GM18870 (cell line): ENCODE measurements around the gene HOXD12.

Experiments
- ATAC-seq: cut with Tn5 transposase; IDR thresholded peaks from one replicate; pipeline ENCODE4 v1.9.1; 2021; ENCODE audit warnings: moderate library complexity; ENCODE audit not compliant: unreplicated experiment

HOXD12 gene

DNA sequence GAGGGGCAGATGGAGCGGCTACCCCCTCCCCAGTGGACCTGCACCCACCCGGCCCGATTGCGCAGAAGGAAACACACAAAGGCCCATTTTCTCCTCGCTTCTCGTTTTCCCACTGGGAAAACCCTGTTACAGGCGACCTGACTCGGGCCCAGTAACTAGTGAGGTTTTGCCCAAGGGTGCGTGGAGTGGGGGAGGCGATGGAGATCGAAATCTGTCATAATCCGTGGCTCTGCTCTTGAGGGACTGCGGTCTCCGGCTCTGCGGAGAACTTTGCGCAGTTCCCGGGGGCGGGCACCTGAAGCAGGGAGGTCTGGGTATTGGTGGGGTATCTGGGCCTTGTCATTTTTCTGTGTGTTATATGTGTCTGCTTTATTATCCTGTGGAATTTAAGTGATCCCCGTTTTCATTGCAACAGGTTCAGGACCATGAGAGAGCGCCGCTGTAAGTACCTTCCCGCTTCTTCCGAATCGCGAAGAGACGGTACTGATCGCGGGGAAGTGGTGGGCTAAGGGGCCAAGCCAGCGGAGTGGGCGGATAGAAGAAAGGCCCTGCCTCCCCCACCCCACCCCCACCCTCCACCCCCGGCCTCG is 47.7 kb downstream of the HOXD12 start:
- no peak for ATAC-seq

GRCh38 chr2:176147800-176148496 is 48.4 kb downstream of the HOXD12 start:
- no peak for ATAC-seq

DNA sequence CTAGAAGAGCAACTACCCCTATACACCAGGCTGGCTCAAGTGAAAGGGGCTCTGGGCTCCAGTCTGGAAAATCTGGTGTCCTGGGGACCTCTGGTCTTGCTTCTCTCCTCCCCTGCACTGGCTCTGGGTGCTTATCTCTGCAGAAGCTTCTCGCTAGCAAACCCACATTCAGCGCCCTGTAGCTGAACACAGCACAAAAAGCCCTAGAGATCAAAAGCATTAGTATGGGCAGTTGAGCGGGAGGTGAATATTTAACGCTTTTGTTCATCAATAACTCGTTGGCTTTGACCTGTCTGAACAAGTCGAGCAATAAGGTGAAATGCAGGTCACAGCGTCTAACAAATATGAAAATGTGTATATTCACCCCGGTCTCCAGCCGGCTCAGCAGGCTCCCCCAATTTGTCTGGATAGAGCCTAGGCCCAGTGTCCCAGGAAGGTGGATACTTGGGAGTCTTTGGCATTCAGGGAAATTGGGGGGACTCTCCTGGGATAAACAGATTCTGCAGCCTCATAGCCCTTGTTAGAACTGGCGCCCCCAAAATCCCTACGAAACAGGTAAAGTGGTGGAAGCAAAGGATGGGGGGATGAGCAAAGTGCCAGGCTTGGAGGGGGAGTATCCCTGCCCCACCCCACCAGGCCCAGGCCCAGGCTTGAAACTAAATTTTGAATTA is 49.3 kb downstream of the HOXD12 start:
- no peak for ATAC-seq

DNA sequence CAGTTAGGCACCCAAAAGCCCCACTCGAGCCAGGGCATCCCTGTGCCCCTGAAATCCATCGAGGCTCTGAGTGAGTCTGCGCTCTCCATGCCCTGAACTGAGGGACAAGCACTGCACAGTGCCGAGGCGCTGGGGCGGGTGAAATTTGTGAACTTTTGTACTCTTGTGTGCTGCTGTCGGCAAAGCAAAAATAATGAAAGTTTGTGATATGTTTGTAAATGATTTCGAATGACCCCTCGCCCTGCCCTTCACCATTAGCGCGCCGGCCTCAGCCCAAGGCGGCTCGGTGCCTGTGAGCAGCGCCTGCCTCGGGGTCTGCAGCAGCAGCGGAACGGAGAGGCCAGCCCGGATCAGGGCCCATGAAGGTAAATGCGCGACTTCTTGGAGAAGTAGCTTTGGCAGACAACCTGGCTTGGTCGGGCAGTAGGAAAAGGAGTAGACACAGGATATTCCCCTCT is 49.9 kb downstream of the HOXD12 start:
- ATAC-seq: no peak

GRCh38 chr2:176149939-176150583 is 50.5 kb downstream of the HOXD12 start:
- no peak for ATAC-seq

DNA sequence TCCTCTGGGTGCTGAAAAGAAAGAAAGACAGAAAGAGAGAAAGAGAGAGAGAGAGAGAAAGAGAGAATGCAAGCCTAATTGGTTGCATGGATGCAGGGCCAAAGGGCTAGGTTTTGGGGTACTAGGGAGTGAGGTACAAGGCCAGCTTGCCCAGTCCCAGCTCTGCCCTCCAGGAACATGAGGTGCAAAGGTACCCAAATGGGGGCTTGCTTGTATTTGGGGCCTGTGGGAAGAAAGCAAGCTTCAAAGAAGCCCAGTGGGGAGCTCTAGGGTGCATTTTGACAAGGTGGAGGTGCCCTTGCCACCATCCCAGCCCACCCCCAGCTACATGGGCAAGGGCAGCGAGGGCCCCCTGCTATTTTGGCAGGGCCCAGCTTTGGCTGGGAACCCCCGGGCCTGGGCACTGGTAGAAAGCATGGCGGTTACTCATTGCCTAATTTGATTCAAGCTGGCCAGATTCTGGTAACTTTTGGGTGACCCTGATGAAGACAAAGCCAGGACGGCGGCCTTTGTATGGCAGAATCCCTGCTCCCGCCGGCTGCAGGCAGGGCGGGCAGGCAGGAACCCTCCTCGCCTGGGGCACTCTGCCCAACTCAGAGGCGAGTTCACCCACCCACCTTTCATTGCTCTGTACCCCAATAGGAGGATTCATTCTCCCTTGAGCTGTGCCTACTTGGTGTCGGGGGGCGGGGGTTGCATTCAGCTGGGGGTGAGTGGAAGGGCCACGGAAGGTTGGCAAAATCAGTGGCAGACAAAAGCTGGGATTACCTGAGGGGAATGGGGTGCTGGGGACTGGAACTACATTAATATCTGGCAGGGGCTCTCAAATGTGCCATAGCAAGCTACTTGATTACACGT is 51.2 kb downstream of the HOXD12 start:
- no peak for ATAC-seq

DNA sequence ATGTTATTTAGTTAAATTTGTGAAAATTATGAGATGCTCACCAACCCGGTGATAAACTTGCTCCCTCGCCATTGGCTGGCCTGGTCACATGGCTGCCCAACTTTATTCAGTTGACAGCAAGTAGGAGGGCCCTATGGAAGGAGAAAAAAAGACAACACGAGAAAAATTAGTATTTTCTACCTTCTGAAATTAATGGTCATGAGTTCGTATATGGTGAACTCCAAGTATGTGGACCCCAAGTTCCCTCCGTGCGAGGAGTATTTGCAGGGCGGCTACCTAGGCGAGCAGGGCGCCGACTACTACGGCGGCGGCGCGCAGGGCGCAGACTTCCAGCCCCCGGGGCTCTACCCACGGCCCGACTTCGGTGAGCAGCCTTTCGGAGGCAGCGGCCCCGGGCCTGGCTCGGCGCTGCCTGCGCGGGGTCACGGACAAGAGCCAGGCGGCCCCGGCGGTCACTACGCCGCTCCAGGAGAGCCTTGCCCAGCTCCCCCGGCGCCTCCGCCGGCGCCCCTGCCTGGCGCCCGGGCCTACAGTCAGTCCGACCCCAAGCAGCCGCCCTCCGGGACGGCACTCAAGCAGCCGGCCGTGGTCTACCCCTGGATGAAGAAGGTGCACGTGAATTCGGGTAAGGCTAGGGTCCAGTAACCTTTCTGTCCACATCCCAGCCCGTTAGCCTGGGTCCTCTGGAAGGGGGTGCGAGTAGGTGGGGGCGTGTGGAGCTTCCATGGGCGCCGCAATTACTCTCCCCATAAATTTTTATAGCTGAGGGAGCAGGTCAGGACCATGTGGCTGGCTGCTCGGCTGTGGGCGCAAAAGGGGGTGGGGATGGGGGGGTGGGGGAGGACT is 52.1 kb downstream of the HOXD12 start, which contains the start of gene HOXD4:
Gene HOXD4, plus strand, starts transcription at position 109 of the 846 bp plus-strand sequence. Its CDS starts 84 bp downstream, at position 193.
- no peak for ATAC-seq
